ENCODE data around the gene PC. TPM values are rescaled to one million over a fixed set of nuclear protein-coding genes. Genes with fewer than 3 reads are reported as not detected.
A peak's percentile ranks its signal among the peaks of the same experiment; 100 is the strongest.

The PC gene
- total and polyA plus RNA-seq, 9 of the 15 experiments (the other 6 are each of a cell fraction or from before 2014, with no cell fraction given) = 0.94 to 38.0 (median 8.7) TPM

DNA sequence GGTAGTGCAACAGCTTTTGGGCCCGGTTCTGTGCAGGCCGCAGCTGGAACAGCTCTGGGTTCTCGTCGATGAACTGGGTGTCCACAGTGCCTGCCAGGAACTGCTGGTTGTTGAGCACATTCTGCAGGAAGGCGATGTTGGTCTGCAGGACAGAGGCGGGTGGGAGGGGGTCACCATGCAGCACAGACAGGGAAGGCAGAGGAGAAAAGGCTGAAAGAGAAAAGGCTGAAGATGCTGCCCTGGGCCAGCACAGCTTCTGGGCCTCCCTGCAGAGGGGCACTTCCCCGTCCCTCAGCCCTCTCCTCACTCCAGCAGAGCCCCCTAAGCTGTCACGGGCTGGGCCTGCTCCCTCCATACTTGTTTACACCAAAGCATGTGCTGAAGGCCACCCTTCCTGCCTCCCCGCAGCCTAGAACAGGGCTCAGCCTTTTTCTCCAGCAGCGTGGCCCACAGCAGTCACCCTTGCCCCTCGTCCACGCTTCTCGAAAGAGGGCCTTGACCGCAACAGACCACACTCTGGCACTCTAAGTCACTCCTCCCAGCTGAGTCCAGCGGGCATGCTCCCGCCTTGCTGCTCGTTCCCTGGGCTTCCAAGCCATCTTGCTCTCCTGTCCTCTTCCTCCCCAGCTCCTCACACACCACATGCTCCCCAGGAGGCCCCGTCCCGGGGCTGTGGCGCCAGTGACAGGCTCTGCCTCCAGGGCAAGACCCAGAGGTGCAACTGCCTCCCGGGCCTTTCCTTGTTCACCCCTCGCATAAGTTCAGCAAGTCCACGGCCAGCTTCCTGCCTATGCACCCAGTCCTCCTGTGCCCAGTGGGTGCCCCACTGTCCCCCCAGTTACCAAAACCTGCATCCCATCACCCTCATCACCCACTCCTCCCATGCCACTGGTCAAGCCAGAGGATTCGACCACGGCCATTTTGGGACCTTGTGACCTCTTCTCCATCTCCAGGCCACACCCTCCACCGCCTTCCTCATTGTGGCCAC, 104.6 kb downstream of the PC start:
- no peak for FAIRE-seq
- H3K4me1 ChIP-seq (replicated peaks in 1 of 2; ENCODE audit: control insufficient read depth in 2 of 2, insufficient read depth in 2 of 2, low read length in 2 of 2) = peaks cover 11 to 84% of the 10 kb centered on the region in 2 experiments; a peak in 4 of 5 replicates
- no peak for ATAC-seq
- in situ Hi-C loops (cut with MboI) = loop anchor here (5.0 kb wide), 1 partner anchor 124 kb away; the partner anchor contains the start of gene C11orf86
- no peaks in the 10 kb centered on the region for H3K9me1 ChIP-seq (ENCODE audit: control insufficient read depth, insufficient read depth, low read length)
- intact Hi-C loops (cut with micrococcal nuclease) = no loop called here
- BruUV-seq (replicated peaks) = no TSS peak
- H4K20me1 ChIP-seq (replicated peaks; ENCODE audit: control insufficient read depth, insufficient read depth, low read length) = no peaks in the 10 kb centered on the region
- ChIA-PET POLR2A (interaction anchor here (0.6 to 5.5 kb wide), 3 partner anchors 10 to 176 kb away, joined by 3 to 58 read pairs (median 3); partner anchors contain the start of genes RBM4B and RCE1), CTCF (ENCODE audit: low intra/inter-chr PET ratio) (no interaction called here)
- no peaks in the 10 kb centered on the region for H3K9me3 ChIP-seq (replicated peaks; ENCODE audit: control insufficient read depth, insufficient read depth, low read depth, low read length)
- no peak overlapping the region for H2AFZ ChIP-seq (ENCODE audit: low read depth, low read length)
- WGBS (ENCODE audit: insufficient coverage, low coverage, missing lambda C conversion rate) = 82% methylated on average over 17 of the region's 26 CpGs
- H3K27me3 ChIP-seq (ENCODE audit: control insufficient read depth in 2 of 2, insufficient read depth in 2 of 2, low read length in 2 of 2) = no peaks in the 10 kb centered on the region
- no peak for DNase-seq (ENCODE audit: extremely low read depth in 1 of 4, low spot score in 3 of 4)
- H3K4me3 ChIP-seq = no peak overlapping the region
- no peak for TF ChIP-seq LCOR (CRISPR knock-in tag; IDR thresholded peaks at IDR 0.05)
- TF ChIP-seq YY1 (IDR thresholded peaks at IDR 0.05; ENCODE audit: borderline replicate concordance in 1 of 3, control insufficient read depth in 1 of 3, extremely low read depth in 1 of 3, insufficient read depth in 3 of 3, insufficient read length in 1 of 3, insufficient replicate concordance in 2 of 3, low read depth in 1 of 3, low read length in 2 of 3) = peak in 1 of 3 experiments; percentile 51
- TF ChIP-seq POLR2G (IDR thresholded peaks at IDR 0.05; ENCODE audit: low read depth, low read length) = peak; percentile 32
- H3K27ac ChIP-seq (ENCODE audit: extremely low read depth, low read depth, low read length) = no peak overlapping the region; the same call in 2 of the 3 replicates
- peaks cover 24% of the 10 kb centered on the region for H3K79me2 ChIP-seq (ENCODE audit: control insufficient read depth, insufficient read depth, low read length)
- peaks cover 24% of the 10 kb centered on the region; the same call in 2 of the 3 replicates for H3K36me3 ChIP-seq (ENCODE audit: control insufficient read depth, insufficient read depth, low read length)
- H3K4me2 ChIP-seq (ENCODE audit: insufficient read depth, low read length) = no peak overlapping the region
- peak overlapping the region in 1 of 2 experiments; percentile 39; a peak in 2 of 4 replicates for H3K9ac ChIP-seq (ENCODE audit: insufficient read depth in 1 of 2, low read depth in 2 of 2, low read length in 2 of 2)
